Naive thymus-derived CD8-positive, alpha-beta T cell (primary cell): ENCODE data around the gene FAM210A. TPM values are rescaled to one million over a fixed set of nuclear protein-coding genes. Genes with fewer than 3 reads are reported as not detected.

ENCODE experiments used
- ATAC-seq, 2 donors: fragments of 150-1000 bp; cut with Tn5 transposase in 1 of 2; sonication (Bioruptor Pico), chemical (Tn5 transposase) in 1 of 2; 1 replicate in 1 of 2; 2 replicates in 1 of 2; pipeline ENCODE4 v1.10.0; 2021; ENCODE audit warnings: mild to moderate bottlenecking in 2 of 2, moderate library complexity in 2 of 2
- POLR2A ChIA-PET: fragments of 350-600 bp; sonication (Branson Sonifier 250); formaldehyde crosslinking; loops from one replicate; lab custom pipeline; 2021; ENCODE audit warnings: antibody characterized with exemption; lab: Charles Lee
- DNase-seq, 10 donors: peaks; one replicate each; pipeline versions ENCODE4 v3.0.0 to v3.0.0-alpha.2; 2020 to 2022
- H3K27ac Mint-ChIP-seq, 10 donors: one replicate each; pipeline ENCODE4 v1.8.0; 2020 to 2022; ENCODE audit warnings: mild to moderate bottlenecking in 10 of 10, mixed read lengths in 10 of 10, moderate library complexity in 4 of 10, inconsistent platforms in 1 of 10
- H3K27me3 Mint-ChIP-seq, 5 donors: one replicate each; pipeline ENCODE4 v1.8.0; 2021 to 2022; ENCODE audit warnings: mixed read lengths in 5 of 5
- H3K36me3 Mint-ChIP-seq, 3 donors: one replicate each; pipeline ENCODE4 v1.8.0; 2020 to 2022; ENCODE audit warnings: mixed read lengths in 3 of 3, mild to moderate bottlenecking in 2 of 3, inconsistent platforms in 1 of 3
- H3K4me1 Mint-ChIP-seq, 4 donors: one replicate each; pipeline ENCODE4 v1.8.0; 2021 to 2022; ENCODE audit warnings: mixed read lengths in 4 of 4
- H3K4me3 Mint-ChIP-seq, 10 donors: one replicate each; pipeline ENCODE4 v1.8.0; 2020 to 2022; ENCODE audit warnings: mild to moderate bottlenecking in 10 of 10, mixed read lengths in 10 of 10, moderate library complexity in 6 of 10, inconsistent platforms in 1 of 10
- H3K9me3 Mint-ChIP-seq, 9 donors: one replicate each; pipeline ENCODE4 v1.8.0; 2020 to 2022; ENCODE audit warnings: mixed read lengths in 9 of 9, mild to moderate bottlenecking in 3 of 9, inconsistent platforms in 1 of 9, moderate library complexity in 1 of 9
- polyA plus RNA-seq, 3 donors: library from polyadenylated mRNA; unstranded; fragments of 300-500 nt; fragmentation: Illumina TruSeq; gene quantifications; one replicate each; pipeline ENCODE4 v1.2.3, GENCODE V29; 2021
- total RNA-seq, 8 experiments: library from RNA in 2 of 8; stranded (reverse) in 2 of 8; gene quantifications; one replicate each; pipeline ENCODE4 v1.2.3 and lab custom pipeline; 2021 to 2026

FAM210A gene
- total and polyA plus RNA-seq, 5 experiments from 2014 or later = 11.2 to 18.8 (median 12.5) TPM

DNA sequence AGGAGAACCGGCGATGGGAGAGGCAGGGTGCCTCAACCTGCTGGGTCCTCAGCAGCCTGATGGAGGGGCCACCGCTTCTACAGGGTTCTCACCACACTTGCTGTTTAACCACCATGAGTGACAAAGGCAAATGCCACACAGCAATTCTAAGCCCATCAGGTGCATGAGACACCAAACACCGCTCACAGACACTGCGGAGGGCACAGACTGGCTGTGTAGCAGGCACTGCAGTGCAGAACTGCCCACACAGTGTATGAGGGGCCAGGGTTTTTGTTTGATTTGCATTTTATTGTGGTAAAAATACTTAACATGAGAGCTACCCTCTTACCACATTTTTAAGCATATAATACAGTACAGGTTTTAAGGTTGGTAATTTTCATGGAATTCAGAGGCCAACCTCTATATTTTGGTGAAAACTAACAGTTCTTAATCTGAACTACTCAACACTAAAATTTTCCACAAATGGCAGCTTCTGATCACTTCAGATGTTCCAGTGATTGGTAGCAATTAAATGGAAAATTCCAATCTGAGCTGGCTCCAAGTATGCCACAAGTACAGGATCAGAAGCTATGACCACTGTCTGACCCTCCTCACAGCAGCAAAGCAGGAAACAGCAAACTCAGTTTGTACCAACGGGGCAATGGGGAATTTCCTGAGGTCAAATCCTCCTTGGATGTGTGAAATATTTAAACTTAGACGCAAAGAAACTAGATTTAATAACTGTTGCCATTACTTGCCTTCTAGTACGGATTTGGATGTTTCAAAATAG, 67.7 kb downstream of the FAM210A start:
- H3K9me3 Mint-ChIP-seq = no peaks in the 10 kb centered on the region
- POLR2A ChIA-PET = interaction anchor here (0.5 kb wide), 1 partner anchor 60 kb away, joined by 3 read pairs; no protein-coding TSS in a partner anchor
- peaks cover 0 to 3% (median 0%) of the 10 kb centered on the region in 5 donors for H3K27me3 Mint-ChIP-seq
- peaks cover 0 to 4% (median 0%) of the 10 kb centered on the region in 4 donors for H3K4me1 Mint-ChIP-seq
- H3K27ac Mint-ChIP-seq = peak overlapping the region in 2 of 10 donors; percentile 26 to 60
- ATAC-seq (no peak), DNase-seq (no peak)
- no peak overlapping the region for H3K4me3 Mint-ChIP-seq
- peaks cover 0 to 5% (median 4%) of the 10 kb centered on the region in 3 donors for H3K36me3 Mint-ChIP-seq

DNA sequence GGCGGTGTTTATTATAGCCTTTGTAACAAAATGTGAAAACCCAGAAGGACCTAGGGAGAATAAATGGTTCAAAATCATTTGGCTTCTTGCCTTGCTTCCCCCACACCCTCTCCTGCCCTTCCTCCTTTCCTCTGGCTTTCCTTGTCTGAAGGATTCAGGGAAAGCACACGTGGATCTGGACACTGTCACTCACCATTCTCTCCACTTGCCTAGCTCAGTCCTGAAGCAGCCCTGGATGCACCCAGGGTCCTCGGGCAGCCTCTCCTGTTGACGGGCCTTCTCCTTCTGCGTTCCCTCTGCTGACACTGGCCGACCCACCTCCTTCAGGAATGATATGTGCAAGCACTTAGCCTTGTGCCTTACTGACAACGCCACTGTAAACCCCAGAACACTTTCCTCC, 68.4 kb downstream of the FAM210A start:
- POLR2A ChIA-PET = interaction anchor here (0.5 kb wide), 1 partner anchor 59 kb away, joined by 3 read pairs; no protein-coding TSS in a partner anchor
- Mint-ChIP-seq H3K9me3 (no peaks in the 10 kb centered on the region), H3K27me3 (peaks cover 0 to 3% (median 0%) of the 10 kb centered on the region in 5 donors), H3K4me1 (peaks cover 0 to 4% (median 0%) of the 10 kb centered on the region in 4 donors), H3K4me3 (no peak overlapping the region), H3K36me3 (peaks cover 0 to 5% (median 4%) of the 10 kb centered on the region in 3 donors), H3K27ac (peak overlapping the region in 2 of 10 donors; percentile 26 to 60)
- DNase-seq (no peak), ATAC-seq (no peak)

DNA sequence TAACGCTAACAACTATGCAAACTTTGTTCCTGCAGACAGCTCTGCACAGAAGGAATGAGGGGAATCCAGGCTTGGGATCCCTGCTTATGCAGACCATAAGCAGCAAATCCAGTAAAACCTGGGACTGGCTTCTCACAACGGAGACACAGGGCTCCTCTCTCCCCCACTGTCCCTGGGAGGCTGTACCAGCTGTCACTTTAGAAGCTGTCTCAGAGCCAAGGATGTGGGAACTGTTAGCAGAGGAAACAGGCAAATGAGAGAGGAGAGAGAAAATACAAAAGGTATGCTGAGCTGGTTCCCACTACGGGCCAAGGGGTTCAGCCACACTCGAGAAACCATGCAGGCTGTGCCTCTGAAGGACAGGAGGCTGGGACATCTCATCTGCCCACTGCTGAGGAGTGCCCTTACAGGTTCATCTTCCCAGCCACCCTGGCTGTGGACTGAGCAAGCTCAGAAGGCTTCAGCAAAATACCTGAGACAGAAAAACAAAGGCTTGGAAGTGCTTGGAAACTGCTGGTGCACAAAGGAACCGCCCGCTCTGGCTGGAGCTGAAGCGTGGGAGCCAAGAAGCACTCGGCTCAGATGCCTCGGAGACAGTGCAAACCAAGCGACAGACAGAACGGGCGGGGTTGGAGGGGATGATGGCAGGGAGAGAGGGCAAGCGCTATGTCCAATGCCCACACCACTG, 72.5 kb downstream of the FAM210A start:
- Mint-ChIP-seq H3K36me3 (no peaks in the 10 kb centered on the region), H3K4me1 (peaks cover 0 to 4% (median 0%) of the 10 kb centered on the region in 4 donors), H3K9me3 (no peaks in the 10 kb centered on the region), H3K4me3 (no peak overlapping the region), H3K27ac (peak overlapping the region in 2 of 10 donors; percentile 11 to 23), H3K27me3 (peaks cover 0 to 3% (median 0%) of the 10 kb centered on the region in 5 donors)
- ATAC-seq (no peak), DNase-seq (no peak)
- POLR2A ChIA-PET = no interaction called here

DNA sequence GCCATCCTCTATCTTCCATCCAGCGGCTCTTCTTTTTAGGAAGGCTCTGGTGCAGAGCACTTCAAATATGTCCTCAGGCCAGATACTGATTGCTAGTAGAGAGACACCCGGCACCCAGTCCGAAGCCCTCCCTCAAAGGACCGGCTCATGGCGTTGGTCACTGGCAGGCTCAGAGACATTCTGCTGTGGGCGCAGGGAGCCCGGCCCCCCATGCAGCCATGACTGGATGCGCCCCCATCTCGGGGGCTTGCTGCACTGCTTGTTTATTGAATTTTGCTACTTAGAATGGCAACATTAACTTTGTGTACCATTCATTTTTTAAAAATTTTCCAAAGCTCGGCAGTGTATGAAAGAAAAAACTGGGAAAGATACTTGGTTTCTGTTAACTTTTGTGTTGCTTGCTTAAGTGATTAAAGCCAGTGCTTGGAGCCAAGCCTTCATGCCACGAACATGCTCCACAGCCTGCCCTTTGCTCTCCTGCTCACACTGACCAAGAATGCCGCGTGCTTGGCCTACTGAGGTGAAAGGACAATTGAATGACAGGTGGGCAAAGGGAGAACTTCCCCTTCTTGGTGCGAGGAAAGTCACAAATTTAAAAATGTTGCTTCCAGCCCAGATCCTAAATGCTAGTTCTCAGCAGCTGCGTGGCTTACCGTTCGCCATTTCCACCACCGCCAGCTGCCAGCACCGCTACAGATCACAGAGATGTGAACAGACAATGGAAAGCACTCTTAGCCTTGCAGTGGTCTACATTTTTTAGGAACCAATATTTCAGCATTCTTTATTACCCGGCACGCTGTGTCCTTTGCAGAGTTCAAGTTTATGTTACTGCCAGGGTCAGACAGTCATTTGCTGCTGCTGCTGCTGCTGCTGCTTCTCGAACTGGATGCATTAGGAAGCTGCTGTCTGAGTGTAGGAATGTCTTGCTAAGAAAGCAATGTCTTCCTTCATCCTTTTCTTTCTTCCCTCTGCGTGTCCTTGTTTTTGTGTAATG, 76.7 kb downstream of the FAM210A start:
- ATAC-seq = no peak
- POLR2A ChIA-PET = no interaction called here
- H3K27ac Mint-ChIP-seq = peak overlapping the region in 4 of 10 donors; percentile 20 to 83 (median 37)
- DNase-seq = no peak
- H3K4me1 Mint-ChIP-seq = peaks cover 0 to 2% (median 0%) of the 10 kb centered on the region in 4 donors
- peak overlapping the region in 1 of 10 donors; percentile 20 for H3K4me3 Mint-ChIP-seq
- H3K9me3 Mint-ChIP-seq = no peaks in the 10 kb centered on the region
- H3K27me3 Mint-ChIP-seq = peaks cover 0 to 3% (median 0%) of the 10 kb centered on the region in 5 donors
- peaks cover 4 to 21% (median 16%) of the 10 kb centered on the region in 3 donors for H3K36me3 Mint-ChIP-seq

DNA sequence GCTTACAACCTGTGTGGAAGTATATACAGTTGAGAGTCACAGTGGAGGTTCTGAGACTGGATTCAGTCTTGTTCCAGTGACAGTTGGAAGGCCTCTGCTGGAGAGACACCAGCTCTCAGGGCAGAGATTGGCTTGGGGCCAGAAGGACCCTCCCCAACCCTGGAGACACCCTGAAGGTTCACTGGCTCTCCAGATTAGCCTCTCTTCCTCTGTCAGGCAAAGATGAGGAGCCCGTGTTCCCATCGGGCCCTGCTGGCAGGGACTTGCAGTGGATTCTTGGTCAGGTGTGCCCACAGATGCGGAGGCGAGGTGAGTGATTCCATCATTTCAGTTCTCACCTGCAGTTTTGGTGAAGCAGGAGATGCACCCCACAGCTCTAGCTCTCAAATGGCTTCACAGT, 78.6 kb downstream of the FAM210A start:
- H3K9me3 Mint-ChIP-seq = no peaks in the 10 kb centered on the region
- no peak overlapping the region for H3K4me3 Mint-ChIP-seq
- H3K27me3 Mint-ChIP-seq = no peaks in the 10 kb centered on the region
- H3K36me3 Mint-ChIP-seq = peaks cover 4 to 21% (median 18%) of the 10 kb centered on the region in 3 donors
- ATAC-seq = no peak
- no peaks in the 10 kb centered on the region for H3K4me1 Mint-ChIP-seq
- DNase-seq = no peak
- POLR2A ChIA-PET = no interaction called here
- peak overlapping the region in 1 of 10 donors; percentile 48 for H3K27ac Mint-ChIP-seq

DNA sequence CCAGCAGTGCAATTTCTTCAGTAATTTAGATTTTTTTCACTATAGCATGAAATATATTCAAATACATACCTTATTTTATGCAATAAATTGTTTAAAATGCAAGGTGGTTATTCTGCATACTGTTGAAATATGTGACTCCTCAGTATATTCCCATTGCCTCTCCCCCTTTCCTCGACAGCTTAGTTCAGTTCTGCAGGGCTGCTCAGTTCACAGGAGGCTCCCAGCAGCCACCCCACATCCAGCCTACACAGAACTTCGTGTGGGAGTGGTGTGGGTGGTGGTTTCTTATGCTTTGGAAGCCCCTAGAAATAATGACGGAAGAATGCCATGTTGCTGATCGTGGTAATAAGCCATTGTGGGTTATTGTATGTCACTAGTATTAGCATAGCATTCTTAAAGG, 79.7 kb downstream of the FAM210A start:
- DNase-seq (no peak), ATAC-seq (no peak)
- Mint-ChIP-seq H3K4me3 (no peak overlapping the region), H3K27ac (no peak overlapping the region), H3K4me1 (no peaks in the 10 kb centered on the region), H3K36me3 (peaks cover 4 to 21% (median 18%) of the 10 kb centered on the region in 3 donors), H3K9me3 (no peaks in the 10 kb centered on the region), H3K27me3 (no peaks in the 10 kb centered on the region)
- POLR2A ChIA-PET = no interaction called here

DNA sequence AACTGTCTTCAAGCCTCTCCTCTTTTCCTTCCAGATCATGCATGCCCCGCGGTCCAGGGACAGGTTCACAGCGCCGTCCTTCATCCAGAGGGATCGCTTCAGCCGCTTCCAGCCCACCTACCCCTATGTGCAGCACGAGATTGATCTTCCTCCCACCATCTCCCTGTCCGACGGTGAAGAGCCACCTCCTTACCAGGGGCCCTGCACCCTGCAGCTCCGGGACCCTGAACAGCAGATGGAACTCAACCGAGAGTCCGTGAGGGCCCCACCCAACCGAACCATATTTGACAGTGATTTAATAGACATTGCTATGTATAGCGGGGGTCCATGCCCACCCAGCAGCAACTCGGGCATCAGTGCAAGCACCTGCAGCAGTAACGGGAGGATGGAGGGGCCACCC, 81.3 kb downstream of the FAM210A start:
- H3K27ac Mint-ChIP-seq = peak overlapping the region in 1 of 10 donors; percentile 67
- H3K36me3 Mint-ChIP-seq = peaks cover 9 to 21% (median 18%) of the 10 kb centered on the region in 3 donors
- H3K4me1 Mint-ChIP-seq = peaks cover 0 to 5% (median 3%) of the 10 kb centered on the region in 4 donors
- POLR2A ChIA-PET = no interaction called here
- no peak for ATAC-seq
- no peaks in the 10 kb centered on the region for H3K27me3 Mint-ChIP-seq
- DNase-seq = no peak
- H3K9me3 Mint-ChIP-seq = peaks cover 0 to 4% (median 0%) of the 10 kb centered on the region in 9 donors
- no peak overlapping the region for H3K4me3 Mint-ChIP-seq

DNA sequence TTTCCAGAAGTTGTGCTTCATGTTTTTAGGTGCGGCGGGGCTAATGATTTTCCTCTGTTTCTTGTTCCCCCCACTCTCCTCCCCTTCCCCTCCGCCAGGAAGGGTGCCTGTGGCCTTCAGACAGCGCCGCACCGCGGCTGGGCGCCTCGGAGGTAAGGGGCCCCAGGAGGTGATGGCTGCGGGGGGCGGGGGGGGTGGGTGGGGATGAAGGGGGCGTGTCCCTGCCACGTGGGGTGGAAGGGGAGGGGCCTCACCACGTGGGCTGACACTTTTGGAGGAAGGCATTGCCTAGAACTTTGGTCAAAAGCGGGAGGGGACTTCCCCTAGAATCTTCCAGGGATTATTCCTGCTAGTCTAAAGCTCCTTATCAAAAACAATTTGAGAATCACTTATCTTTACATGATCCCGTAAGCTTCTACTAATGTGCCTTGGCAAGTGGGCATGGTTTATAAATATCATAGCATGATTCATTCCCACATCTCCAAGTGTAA, 83.1 kb downstream of the FAM210A start:
- peaks cover 9 to 21% (median 18%) of the 10 kb centered on the region in 3 donors for H3K36me3 Mint-ChIP-seq
- H3K4me1 Mint-ChIP-seq = peaks cover 0 to 5% (median 3%) of the 10 kb centered on the region in 4 donors
- no peak overlapping the region for H3K27ac Mint-ChIP-seq
- ATAC-seq (no peak), DNase-seq (no peak)
- no peaks in the 10 kb centered on the region for H3K27me3 Mint-ChIP-seq
- H3K9me3 Mint-ChIP-seq = peaks cover 0 to 4% (median 0%) of the 10 kb centered on the region in 9 donors
- no peak overlapping the region for H3K4me3 Mint-ChIP-seq
- POLR2A ChIA-PET = no interaction called here

DNA sequence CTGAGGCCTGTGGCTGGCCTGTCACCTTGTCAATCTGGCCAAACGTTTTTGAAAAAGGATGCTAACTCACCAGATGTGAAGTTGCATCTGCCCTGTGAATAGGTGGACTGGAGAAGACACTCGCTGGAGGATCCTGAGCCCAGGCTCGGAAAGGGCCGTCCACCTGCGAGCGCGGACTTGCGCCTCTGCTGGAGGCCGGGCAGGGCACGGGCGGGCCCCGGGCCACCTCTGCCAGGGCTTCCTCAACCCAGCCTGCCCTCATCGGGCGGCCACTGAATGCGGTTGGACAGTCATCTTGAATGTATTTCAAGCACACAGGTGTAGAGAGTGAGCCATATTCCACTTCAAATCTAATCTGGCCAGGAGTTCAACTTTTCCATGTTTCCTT, 83.9 kb downstream of the FAM210A start:
- DNase-seq (no peak), ATAC-seq (no peak)
- Mint-ChIP-seq H3K27me3 (no peaks in the 10 kb centered on the region), H3K4me1 (peaks cover 0 to 5% (median 3%) of the 10 kb centered on the region in 4 donors), H3K27ac (no peak overlapping the region), H3K4me3 (no peak overlapping the region), H3K9me3 (peaks cover 0 to 4% (median 0%) of the 10 kb centered on the region in 9 donors), H3K36me3 (peaks cover 9 to 21% (median 17%) of the 10 kb centered on the region in 3 donors)
- POLR2A ChIA-PET = no interaction called here

DNA sequence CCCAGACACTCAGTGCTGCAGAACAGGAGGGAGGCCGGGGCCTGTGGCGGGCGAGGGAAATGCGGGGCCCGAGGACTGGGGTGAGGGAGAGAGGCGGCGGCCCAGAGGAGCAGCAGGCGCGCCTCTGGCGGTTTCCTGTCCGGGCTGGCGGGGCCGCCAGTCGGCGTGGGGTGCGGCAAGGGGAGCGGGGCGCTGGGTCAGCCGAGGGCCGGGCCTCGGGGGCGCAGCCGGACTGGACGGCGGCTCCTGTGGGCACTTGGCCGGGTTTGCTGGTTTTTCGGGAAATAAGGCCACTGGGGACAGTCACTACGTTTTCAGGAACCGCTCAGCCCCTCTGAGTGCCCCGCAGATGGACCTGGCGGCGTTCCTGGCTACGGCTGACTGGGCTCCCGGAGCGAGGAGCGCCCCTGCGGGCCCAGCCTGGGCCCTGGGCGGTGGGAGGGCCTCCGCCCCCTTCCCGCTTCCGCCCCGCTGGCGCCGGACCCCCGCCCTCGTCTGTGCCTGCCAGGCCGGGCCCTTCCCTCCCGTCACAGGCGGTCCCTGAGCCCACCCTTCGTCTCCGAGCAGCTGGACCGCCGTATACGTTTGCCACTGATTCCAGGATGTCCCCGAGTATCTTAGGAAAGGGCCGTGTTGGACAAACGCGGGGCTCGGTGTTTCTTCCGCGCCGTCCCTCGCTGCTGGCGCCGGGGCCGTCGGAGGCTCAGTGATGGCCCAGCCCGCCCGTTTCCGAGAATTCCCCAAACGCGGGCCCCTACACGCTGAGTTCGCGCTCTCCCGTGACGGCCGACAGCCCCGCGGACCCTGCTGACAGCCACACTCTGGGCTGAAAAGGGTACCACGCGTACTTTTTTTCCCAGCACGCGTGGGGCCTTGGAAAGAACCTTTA, 84.6 kb downstream of the FAM210A start:
- no peak for DNase-seq
- Mint-ChIP-seq H3K36me3 (peaks cover 9 to 20% (median 14%) of the 10 kb centered on the region in 3 donors), H3K9me3 (peaks cover 0 to 4% (median 0%) of the 10 kb centered on the region in 9 donors), H3K27ac (peak overlapping the region in 2 of 10 donors; percentile 71 to 79), H3K4me3 (no peak overlapping the region), H3K4me1 (peaks cover 0 to 5% (median 3%) of the 10 kb centered on the region in 4 donors), H3K27me3 (no peaks in the 10 kb centered on the region)
- no peak for ATAC-seq
- POLR2A ChIA-PET = no interaction called here

DNA sequence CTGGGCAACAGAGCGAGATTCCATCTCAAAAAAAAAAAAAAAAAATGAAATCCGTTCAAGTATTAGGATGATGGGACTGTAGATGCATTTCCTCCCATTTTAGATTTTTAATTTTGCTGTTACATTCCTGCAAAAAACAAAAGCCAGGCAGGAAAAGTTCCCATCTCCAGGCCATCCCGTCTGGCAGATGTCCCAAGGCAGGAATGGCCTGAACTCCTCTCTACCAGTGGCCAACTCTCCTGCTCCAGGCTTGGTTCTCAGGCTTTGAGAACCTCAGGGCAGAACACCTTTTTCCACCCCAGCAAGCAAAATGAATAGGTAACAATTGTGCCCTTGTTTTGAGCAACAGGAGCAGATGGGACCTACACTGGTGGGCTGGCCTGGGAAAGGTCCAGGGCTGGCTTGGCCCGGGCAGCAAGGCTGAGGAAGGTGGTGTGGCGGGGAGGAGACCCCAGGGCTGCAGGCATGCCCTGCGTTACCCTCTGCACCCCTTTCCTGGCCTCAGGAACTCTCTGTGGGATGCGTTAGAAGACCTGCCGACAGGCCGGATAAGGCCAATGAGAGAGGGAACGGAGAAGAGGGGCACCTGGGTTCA, 86.0 kb downstream of the FAM210A start:
- no peak for ATAC-seq
- Mint-ChIP-seq H3K36me3 (peaks cover 7 to 9% (median 8%) of the 10 kb centered on the region in 3 donors), H3K27ac (peak overlapping the region in 3 of 10 donors; percentile 40 to 71 (median 41)), H3K4me1 (peaks cover 0 to 5% (median 3%) of the 10 kb centered on the region in 4 donors), H3K27me3 (no peaks in the 10 kb centered on the region), H3K9me3 (peaks cover 0 to 4% (median 0%) of the 10 kb centered on the region in 9 donors), H3K4me3 (no peak overlapping the region)
- DNase-seq = no peak
- POLR2A ChIA-PET = interaction anchor here (0.7 kb wide), 1 partner anchor 292 kb away, joined by 6 read pairs; no protein-coding TSS in a partner anchor
